ENCODE results near the gene ZBTB43. TPM values are rescaled to one million over a fixed set of nuclear protein-coding genes. Genes with fewer than 3 reads are reported as not detected.
"Not testable (repeated sequence)": the region's sequence is repeated elsewhere in the genome, so short reads cannot be mapped to it uniquely, and the experiment has no call there.

ZBTB43 gene
- total RNA-seq, 1 experiment from 2014 or later, result 0.98 TPM

DNA sequence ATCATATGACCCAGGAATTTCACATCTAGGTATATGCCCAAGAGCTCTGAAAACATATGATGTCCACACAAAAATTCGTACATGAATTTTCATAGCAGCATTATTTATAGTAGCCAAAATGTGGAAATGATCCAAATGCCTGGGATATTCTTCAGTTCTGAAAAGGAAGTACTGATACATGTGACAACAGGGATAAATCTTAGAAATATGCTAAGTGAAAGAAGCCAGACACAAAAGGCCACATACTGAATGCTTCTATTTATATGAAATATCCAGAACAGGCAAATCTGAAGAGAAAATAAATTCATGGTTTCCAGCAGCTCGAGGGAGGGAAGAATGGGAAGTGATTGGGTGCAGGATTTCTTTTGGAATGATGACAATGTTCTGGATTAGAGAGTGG is 16.8 kb upstream of the ZBTB43 start:
- in situ Hi-C loops (cut with HindIII; ENCODE audit: low pct_unique_long_range_greater_than_20kb, low sequenced_read_pairs), result no loop called here
- no peak for DNase-seq (ENCODE audit: low read depth)

DNA sequence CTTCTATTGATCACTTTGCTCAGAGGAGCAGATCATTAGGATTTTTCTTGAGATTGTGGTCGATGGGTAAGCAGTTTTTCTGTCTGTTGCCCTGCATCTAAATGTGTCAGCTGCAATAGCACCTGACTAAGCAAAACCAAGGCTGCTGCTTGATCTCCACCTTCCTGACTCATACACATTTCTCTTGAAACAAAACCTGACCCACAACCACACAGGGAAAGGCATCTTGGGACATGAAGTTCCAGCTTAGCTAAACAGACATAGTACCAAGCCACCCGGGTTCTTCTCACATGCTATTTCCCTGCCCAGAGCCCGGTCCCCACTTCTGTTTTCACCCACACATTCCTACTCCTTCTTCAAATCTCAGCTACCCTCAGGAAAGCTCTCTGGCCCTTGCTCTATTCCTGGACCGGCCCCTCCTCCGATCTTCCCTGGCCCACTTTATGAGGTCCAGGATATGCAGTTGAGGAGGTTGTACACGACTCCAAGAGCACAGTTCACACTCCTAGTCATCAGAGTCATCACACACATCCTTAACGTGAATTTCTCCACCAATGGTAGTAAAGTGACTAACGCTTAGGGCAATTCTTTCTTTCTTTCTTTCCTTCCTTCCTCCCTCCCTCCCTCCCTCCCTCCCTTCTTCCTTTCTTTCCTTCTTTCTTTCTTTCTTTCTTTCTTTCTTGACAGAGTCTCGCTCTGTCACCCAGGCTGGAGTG is 16.0 kb upstream of the ZBTB43 start:
- DNase-seq (ENCODE audit: low read depth), result peak; percentile 62
- in situ Hi-C loops (cut with HindIII; ENCODE audit: low pct_unique_long_range_greater_than_20kb, low sequenced_read_pairs), result no loop called here

DNA sequence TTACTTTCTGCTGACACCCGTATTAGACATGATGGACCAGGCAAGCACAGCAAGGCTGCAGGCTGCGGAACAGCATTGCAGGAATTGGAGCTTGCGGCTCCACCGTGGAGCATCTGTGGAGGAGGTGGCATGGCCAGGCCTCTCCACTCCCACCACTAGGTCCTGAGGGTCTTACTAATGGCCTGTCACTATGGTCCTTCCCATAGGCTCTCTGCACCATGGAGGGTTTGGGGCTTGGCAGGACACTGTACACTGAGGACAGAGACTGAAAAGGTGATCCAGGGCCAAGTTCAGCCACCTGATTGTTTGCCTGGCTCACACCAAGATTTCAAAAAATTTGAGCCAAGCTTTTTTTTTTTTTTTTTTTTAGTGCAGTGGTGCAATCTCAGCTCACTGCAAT is 14.3 kb upstream of the ZBTB43 start:
- in situ Hi-C loops (cut with HindIII; ENCODE audit: low pct_unique_long_range_greater_than_20kb, low sequenced_read_pairs), result no loop called here

DNA sequence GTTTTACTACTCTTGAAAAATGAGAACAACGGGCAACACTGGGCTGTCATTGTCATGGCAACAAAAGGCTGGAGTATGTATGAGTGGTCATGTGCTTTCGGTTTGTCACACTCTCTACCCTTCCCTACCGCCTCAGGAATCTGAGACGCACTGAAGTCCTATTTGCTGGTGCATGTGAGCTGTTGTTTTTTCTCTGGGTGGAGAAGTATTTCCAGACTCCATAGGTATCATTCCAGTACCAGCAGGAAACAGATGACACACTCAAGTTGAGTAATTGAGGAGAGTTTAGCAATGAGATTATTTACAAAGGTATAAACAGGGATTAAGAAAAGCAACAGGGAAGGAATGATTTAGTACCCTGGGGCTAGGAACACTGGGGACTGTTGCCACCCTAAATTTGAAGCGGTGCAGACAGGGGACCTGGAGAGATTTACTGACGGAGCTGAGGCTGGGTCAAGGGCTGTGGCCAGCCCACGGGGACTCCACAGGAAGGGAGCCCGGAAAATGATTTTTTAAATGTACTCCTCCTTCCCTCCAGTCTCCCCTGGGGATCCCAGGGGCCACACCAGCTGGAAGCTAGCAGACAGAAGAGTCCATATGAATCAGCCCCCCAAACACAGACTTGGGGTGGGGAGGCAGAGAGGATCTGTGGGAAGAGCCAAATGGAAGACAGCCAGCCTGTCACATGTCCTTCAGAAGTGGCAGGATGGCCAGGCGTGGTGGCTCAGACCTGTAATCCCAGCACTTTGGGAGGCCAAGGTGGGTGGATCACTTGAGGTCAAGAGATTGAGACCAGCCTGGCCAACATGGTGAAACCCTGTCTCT is 13.2 kb upstream of the ZBTB43 start:
- peak; percentile 71 for DNase-seq (ENCODE audit: low read depth)
- in situ Hi-C loops (cut with HindIII; ENCODE audit: low pct_unique_long_range_greater_than_20kb, low sequenced_read_pairs), result no loop called here

More for the DNA sequence above, 14.3 kb upstream of the ZBTB43 start:
- no peak for DNase-seq (ENCODE audit: low read depth)

DNA sequence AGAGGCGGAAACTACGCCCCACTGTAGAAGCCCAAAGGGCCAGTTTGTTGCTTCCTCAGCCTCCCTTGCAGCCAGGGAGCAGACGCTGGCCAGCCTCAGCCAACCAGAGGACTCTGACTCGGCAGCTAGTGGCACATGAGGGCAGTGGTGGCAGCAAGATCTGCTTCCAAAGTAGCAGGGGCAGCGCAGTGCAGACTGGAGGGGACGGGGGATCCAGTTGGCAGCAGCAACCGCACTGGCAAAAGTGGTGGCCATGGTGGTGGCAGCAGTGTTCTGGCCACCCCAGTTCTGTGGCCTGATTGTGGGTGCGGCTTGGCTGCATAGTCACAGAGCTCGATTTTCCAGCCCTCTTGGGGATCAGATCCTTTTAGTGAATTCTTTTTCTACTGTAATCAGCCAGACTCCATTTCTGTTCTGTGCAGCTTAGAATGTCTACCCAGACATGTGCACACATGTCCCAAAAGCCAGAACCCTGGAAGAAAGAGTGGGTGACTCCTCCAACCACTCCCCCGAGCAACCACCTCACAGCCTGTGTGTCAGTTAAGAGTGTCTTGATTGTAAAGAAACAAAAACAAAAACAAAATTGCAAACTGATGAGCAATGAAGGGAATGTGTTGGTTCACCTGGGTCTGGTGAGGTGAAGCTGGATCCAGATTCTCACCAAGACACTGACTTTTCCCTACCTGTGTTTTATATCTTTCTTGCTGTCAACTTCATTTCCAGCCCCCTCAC is 11.0 kb upstream of the ZBTB43 start:
- DNase-seq (ENCODE audit: low read depth), result no peak
- in situ Hi-C loops (cut with HindIII; ENCODE audit: low pct_unique_long_range_greater_than_20kb, low sequenced_read_pairs), result no loop called here

DNA sequence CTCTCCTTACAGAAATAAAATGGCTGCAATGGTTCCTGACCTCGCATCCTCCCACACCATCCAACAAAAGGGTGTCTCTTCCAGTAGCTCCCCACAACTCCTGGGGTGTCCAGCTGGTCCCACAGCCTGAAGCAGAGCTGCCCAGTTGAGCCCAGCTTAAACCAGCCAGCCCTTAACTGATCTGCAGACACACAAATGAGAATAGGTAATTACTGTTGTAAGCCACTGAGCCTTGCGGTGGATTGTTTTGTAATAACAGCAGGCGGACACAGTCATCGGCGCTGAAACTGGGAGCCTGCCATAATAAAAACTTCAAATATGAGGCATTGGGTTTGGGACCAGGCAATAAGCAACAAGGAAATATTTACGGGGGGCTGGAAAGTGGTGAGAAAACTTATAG is 10.4 kb upstream of the ZBTB43 start:
- DNase-seq (ENCODE audit: low read depth), result no peak
- in situ Hi-C loops (cut with HindIII; ENCODE audit: low pct_unique_long_range_greater_than_20kb, low sequenced_read_pairs), result no loop called here

DNA sequence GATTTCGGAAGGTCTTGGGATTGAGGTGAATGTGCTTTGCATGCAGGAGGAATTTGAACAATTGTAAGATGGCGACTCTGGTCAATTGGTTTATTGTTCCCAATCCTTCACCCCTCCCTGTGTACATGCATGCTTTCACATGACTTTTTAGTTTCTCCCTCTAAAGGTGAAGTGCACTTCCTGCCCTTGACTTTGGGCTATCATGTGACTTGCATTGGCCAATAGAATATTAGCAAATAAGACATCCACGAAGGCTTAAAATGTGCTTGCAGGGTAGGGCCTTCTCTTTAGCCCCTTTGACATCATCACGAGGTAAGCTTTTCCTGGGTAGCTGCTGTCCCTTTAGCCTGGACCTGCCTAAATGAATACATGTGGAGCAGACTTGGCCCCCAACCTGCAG is 8.1 kb upstream of the ZBTB43 start:
- no peak for DNase-seq (ENCODE audit: low read depth)
- in situ Hi-C loops (cut with HindIII; ENCODE audit: low pct_unique_long_range_greater_than_20kb, low sequenced_read_pairs), result no loop called here

DNA sequence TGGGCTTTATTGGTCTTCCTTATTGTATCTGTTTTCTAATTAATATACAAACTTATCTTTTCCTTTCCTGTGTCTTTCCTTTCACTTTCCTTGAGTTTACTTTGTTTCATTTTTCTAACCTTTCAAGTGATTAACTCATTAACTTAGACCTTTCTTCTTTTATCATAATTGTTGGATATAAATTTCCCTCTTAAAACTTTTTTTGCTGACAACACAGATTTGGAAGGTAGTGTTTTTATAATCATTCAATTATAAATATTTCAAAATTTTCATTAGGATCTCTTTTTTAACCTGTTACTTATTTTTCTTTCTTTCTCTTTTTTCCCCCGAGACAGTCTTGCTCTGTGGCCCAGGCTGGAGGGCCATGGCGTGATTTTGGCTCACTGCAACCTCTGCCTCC is 6.9 kb upstream of the ZBTB43 start:
- DNase-seq (ENCODE audit: low read depth), result no peak
- in situ Hi-C loops (cut with HindIII; ENCODE audit: low pct_unique_long_range_greater_than_20kb, low sequenced_read_pairs), result no loop called here

DNA sequence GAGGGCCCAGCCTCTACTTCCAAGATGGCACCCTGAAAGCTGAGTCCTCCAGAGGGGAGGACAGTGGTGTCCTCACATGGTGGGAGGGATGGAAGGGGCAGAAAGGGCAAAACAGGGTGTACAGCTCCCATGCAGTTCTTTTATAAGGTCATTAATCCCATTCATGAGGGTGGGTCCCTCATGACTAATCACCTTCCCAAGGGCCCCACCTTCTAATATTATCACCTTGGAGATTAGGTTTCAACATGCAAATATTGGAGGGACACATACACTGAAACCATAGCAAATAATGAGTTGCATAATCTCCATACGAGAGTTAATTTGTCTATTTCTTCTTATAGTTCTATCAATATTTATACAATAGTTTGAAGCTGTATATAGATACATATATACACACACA is 5.8 kb upstream of the ZBTB43 start:
- no peak for DNase-seq (ENCODE audit: low read depth)
- in situ Hi-C loops (cut with HindIII; ENCODE audit: low pct_unique_long_range_greater_than_20kb, low sequenced_read_pairs), result no loop called here

DNA sequence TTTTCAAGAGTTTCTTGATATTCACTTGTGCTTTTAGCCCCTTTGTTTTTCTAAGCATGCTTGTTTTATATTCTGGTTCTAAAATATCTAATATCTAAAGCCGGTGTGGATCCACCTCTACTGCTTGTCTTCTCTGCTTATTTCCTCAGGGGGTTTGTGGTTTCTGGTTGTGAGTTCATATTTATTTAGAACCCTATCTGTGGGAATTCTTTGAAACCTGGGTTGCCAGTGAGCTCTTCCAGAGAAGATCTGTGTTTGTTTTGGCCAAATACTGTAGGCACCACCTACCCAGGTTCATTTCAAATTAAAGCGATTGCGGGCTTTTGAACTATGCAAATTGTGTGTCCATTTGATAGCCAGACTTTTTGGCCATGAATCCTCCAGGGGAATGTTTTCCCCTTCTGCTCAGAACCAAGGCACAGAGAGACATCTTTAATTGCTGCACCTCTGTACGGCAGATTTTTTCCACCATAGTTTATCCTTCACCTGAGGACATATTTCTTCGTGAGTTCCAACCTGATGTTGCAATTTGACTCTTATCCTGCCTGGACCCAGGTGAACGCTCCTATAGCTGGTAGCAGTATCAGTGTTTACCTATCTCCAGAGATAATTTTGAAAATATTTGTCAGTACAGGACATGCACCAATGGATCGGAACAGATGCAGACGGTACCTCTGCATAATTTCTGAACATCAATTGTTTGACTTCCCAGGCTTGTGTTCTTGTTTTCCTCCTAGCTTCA is 2.4 kb upstream of the ZBTB43 start:
- in situ Hi-C loops (cut with HindIII; ENCODE audit: low pct_unique_long_range_greater_than_20kb, low sequenced_read_pairs), result no loop called here
- DNase-seq (ENCODE audit: low read depth), result no peak

DNA sequence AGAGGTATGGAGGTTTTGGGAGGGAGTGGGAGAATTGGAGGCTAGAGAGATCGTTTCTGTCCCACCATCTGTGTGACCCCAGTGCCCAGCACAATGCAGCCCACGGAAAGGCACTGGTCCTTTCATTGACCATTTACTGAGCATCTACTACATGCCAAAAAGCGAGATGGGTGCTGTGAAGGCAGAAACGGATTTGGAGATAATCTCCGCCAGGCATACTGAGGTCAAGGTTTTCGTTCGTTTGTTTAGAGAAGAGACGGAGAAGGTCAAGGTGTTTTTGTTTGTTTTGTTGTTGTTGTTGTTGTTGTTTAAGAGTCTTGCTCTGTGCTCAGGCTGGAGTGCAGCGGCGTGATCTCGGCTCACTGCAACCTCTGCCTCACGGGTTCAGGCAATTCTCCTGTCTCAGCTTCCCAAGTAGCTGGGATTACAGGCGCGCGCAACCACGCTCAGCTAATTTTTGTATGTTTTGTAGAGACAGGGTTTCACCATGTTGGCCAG is 593 bp upstream of the ZBTB43 start:
- in situ Hi-C loops (cut with HindIII; ENCODE audit: low pct_unique_long_range_greater_than_20kb, low sequenced_read_pairs), result no loop called here
- no peak for DNase-seq (ENCODE audit: low read depth)

DNA sequence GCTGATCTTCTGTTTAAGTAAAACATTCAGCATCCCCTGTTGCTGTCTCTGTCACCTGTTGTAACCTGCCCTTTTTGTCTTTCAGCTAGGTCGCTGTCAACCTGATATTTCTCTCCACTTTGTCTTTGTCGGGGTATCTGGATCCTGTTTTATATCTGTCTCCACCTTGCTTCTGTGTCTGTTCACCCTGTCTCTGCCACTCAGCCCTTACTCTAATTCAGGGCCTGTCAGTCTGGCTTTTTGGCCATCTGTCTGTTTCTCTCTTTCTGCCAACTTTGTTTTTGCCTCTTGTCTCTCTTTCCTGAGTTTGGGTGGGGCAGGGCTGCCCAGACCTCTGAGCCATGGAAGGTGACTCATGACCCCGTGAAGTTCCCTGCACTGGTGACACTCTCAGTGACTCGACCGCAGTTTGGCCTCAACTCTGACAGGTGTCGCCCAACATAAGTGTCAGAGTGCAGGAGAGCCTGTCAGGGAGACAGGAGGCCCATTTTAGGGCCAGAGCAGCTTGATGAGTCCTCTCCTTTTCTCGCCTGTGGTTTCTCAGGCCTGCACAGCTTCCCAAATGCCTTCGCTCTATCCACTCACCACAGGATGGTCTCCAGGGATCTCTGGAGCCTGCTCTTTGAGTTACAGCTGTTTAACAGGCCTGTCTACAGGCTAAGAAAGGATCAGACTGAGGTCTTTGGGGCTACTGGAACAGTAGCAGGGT is 868 bp downstream of the ZBTB43 start:
- DNase-seq (ENCODE audit: low read depth), result peak; percentile 70
- in situ Hi-C loops (cut with HindIII; ENCODE audit: low pct_unique_long_range_greater_than_20kb, low sequenced_read_pairs), result no loop called here

DNA sequence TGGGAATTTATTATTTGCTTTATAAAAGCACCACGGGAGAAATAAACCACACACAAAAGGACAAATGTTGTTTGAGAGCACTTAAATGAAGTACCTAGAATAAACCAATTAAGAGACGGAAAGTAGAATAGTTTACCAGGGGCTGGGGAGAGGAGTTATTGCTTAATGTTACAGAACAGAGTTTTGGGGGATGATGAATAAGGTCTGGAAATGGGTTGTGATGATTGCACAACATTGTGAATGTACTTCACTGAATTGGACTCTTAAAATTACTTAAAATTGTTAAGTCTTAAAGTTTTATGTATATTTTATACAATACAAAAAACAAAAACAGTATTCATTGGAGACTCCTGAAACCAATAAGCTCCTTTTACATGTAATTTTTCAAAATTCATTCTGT is 1.5 kb downstream of the ZBTB43 start:
- in situ Hi-C loops (cut with HindIII; ENCODE audit: low pct_unique_long_range_greater_than_20kb, low sequenced_read_pairs), result no loop called here
- DNase-seq (ENCODE audit: low read depth), result no peak

DNA sequence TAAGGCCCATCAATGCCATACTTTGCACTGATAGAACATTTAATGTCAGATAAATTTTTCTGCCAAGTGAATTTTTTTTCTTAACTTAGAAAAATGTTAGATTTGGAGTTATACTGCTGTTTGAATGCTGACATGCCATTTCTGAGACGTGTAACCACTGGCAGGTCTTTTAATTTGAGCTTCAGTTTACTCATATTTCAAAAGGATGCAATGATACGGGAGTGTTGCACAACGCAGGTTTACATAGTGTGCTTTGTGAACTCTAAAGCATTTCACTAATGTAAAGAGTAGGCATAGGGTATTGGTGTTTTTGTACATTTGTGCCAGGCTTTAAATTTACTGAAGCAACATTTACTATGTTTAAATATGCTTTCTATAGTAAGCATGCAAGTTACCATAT is 4.2 kb downstream of the ZBTB43 start:
- in situ Hi-C loops (cut with HindIII; ENCODE audit: low pct_unique_long_range_greater_than_20kb, low sequenced_read_pairs), result no loop called here
- DNase-seq (ENCODE audit: low read depth), result no peak

DNA sequence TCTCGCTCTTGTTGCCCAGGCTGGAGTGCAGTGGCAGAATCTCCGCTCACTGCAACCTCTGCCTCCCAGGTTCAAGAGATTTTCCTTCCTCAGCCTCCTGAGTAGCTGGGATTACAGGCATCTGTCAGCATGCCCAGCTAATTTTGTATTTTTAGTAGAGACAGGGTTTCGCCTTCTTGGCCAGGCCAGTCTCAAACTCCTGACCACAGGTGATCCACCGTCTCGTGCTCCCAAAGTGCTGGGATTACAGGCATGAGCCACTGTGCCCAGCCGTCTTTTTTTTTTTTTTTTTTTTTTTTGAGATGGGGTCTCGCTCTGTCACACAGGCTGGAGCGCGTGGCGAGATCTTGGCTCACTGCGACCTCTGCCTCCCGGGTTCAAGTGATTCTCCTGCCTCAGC is 5.4 kb downstream of the ZBTB43 start:
- DNase-seq (ENCODE audit: low read depth); in situ Hi-C loops (cut with HindIII; ENCODE audit: low pct_unique_long_range_greater_than_20kb, low sequenced_read_pairs): not testable (repeated sequence)

DNA sequence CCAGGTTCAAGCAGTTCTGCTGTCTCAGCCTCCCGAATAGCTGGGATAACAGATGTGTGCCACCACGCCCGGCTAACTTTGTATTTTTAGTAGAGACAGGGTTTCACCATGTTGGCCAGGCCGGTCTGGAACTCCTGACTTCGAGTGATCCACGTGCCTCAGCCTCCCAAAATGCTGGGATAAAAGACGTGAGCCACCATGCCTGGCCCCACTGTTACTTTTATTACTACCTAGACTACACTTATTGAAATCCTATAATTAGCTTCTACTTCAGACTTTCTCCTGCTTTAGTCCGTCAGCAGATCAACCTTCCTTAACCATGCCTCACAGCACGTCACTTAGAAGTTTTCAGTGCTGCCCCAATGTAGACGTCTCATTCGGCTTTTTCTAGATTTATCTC is 8.2 kb downstream of the ZBTB43 start:
- no peak for DNase-seq (ENCODE audit: low read depth)
- in situ Hi-C loops (cut with HindIII; ENCODE audit: low pct_unique_long_range_greater_than_20kb, low sequenced_read_pairs), result no loop called here

DNA sequence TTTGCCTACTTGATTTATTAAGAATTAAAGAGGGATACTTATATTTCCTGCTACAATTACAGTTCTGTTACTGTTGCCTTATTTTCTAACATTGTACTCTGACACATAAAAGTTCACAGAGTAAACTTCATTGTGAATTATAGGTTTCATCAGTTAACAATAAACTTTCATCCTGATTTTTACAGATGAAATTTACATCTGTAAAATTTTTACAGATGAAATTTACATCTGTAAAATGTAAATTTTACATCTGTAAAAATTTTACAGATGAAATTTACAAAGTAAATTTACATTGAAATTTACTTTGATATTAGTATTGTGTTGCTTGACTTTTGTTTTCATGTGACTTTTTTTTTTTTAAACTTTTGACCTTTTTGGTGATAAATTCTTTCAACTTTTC is 9.3 kb downstream of the ZBTB43 start:
- in situ Hi-C loops (cut with HindIII; ENCODE audit: low pct_unique_long_range_greater_than_20kb, low sequenced_read_pairs), result no loop called here
- no peak for DNase-seq (ENCODE audit: low read depth)

DNA sequence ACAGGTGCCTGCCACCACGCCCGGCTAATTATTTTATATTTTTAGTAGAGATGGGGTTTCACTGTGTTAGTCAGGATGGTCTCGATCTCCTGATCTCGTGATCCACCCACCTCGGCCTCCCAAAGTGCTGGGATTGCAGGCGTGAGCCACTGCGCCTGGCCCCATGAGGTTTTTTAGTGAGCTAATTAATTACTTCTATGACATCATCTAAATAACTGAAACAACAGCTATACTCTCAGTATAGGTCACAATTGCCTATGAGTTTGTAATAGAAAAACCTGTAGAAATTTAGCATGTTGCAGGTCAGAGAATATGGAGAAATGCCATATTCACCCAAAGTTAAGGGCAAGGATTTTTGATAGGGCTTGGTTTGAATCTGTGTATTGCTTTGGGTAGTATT is 12.8 kb downstream of the ZBTB43 start:
- DNase-seq (ENCODE audit: low read depth); in situ Hi-C loops (cut with HindIII; ENCODE audit: low pct_unique_long_range_greater_than_20kb, low sequenced_read_pairs): not testable (repeated sequence)
